GM18507 (cell line): Measurements from ENCODE around the gene C3orf70.
A peak's percentile ranks its signal among the peaks of the same experiment; 100 is the strongest.

ENCODE experiments used
- DNase-seq: peaks from one replicate; pipeline ENCODE4 v3.0.0; 2011; ENCODE audit warnings: low read depth; ENCODE audit not compliant: insufficient read length; ENCODE audit errors: extremely low spot score
- FAIRE-seq: peaks from 2 replicates; lab custom pipeline; 2011; peaks lifted over from hg19 to GRCh38; lab: Jason Lieb, UNC

The C3orf70 gene

GRCh38 chr3:185060655-185061054 lies 92.2 kb downstream of the C3orf70 start:
- no peak for DNase-seq
- FAIRE-seq, result no peak

GRCh38 chr3:185059766-185060165 lies 93.1 kb downstream of the C3orf70 start:
- FAIRE-seq (no peak), DNase-seq (no peak)

DNA sequence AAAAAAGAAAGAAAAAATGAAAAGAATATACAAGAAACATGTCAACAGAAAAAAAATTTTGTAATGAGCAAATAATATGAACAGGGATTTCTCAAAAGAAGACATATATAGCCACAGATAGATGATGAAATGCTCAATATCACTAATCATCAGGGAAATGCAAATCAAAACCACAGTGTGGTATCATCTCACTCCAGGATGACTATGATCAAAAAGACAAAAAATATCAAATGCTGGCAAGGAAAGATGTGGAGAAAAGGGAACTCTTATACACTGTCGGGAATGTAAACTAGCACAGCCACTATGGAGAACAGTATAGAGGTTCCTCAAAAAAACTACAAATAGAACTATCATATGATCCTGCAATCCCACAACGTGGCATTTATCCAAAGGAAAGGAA lies 94.1 kb downstream of the C3orf70 start:
- no peak for FAIRE-seq
- DNase-seq, result no peak

DNA sequence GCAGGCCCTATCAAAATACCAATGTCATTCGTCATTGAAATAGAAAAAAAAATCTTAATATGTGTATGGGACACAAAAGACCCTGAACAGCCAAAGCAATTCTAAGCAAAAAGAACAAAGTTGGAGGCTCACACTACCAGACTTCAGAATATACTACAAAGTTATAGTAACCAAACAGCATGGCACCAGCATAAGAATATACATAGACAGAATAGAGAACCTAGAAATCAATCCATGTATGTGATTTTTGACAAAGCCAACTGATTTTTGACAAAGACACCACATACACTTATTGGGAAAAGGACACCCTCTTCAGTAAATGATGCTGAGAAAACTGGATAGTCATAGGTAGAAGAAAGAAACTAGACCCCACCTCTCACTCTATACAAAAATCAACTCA lies 95.0 kb downstream of the C3orf70 start:
- peak; percentile 29 for FAIRE-seq
- DNase-seq, result no peak

DNA sequence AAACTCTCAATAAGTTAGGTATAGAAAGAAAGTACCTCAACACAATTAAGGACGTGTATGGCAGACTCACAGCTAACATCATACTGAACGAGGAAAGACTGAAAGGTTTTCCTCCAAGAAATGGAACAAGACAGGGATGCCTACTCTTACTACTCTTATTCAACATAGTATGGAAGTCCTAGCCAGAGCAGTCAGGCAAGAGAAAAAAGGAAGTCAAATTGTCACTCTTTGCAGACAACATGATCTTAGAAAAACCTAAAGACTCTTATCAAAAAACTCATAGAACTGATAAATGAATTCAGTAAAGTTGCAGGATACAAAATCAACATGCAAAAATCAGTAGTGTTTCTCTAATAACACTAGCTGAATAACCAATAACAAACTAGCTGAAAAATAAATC lies 96.0 kb downstream of the C3orf70 start:
- DNase-seq (no peak), FAIRE-seq (no peak)

- DNase-seq (no peak), FAIRE-seq (no peak)
These were observed 100.2 kb downstream of the C3orf70 start for GRCh38 chr3:185052631-185053030.

DNA sequence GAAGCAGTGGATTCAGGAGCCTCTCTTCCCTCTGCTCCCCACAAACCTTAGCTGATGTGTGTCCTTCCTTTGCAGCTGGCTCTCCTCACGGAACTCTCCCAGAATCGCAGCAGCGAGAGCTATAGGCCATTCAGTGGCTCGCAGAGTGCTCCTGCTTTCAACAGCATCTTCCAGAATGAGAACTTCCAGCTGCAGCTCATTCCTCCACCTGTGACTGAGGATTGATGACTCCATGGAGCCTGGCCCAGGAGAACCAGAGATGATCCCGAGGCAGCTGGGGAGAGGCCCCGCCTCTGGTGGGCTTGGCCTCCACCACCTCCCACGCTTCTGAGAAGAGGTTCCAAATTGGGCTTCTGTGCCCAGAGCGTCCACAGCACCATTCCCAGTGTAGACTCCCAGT lies 101.1 kb downstream of the C3orf70 start:
- FAIRE-seq, result no peak
- DNase-seq, result no peak

GRCh38 chr3:185049710-185050109 lies 103.2 kb downstream of the C3orf70 start:
- DNase-seq (no peak), FAIRE-seq (no peak)

DNA sequence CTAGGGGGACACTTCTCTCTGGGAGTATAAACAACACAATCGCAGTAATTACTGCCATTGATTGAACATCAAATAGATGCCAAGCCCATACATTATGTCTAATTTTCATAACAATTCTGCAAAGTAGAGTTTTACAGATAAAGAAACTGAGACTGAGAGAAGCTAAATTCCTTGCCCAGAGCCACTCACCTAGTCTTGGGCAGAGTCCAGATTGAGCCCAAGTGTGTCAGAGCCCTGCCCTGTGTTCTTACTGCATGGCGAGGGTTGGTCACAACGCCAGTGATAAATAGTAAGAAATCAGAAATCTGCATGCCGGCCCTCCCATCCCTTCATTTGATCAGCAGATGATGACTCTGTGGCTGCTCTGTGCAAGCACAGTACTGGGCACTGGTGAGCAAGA lies 106.3 kb downstream of the C3orf70 start:
- DNase-seq (no peak), FAIRE-seq (no peak)

DNA sequence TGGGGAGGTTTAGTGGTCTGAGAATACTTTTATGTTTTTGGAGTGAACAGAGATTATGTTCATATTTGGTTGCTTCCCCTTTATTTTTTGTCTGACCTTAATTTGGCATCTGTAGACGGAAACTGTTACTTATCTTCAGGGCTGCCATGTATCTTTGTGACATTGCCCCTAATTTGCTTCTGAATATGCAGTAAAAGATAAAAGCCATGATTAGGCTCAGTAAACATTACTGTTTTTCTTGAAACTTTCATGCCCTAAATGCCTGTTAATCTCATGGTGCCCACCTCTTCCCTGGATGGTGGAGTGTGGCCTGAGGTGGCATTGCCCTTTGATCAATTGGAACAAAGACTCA lies 106.7 kb downstream of the C3orf70 start:
- FAIRE-seq, result no peak

GRCh38 chr3:185042312-185043050 lies 110.4 kb downstream of the C3orf70 start:
- FAIRE-seq, result no peak
- DNase-seq, result no peak

More for the DNA sequence above, 106.7 kb downstream of the C3orf70 start:
- DNase-seq, result no peak

DNA sequence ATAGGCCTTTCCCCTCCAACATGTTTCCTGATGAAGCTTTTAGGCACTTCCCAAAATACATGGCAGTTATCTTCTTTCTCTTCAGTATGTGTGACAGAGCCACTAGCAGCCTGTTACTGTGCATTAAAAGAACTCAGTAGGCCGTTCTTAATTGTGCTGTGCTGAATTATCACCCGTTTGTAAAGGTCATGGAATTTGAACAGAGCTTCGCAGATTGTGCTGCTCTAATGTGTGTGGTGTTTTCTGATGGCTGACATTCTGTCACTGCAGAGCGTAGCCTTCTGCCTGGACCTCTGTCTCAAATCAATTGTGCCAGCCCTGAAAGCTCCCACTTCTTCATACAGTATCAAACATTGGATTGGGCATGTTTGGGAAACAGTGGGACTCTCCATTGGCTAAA lies 111.3 kb downstream of the C3orf70 start:
- FAIRE-seq (no peak), DNase-seq (no peak)

- FAIRE-seq, result no peak
- no peak for DNase-seq
These were observed 112.4 kb downstream of the C3orf70 start for GRCh38 chr3:185040425-185040824.

GRCh38 chr3:185037801-185038200 lies 115.1 kb downstream of the C3orf70 start:
- no peak for FAIRE-seq
- no peak for DNase-seq

- FAIRE-seq, result no peak
These were observed 121.9 kb downstream of the C3orf70 start for GRCh38 chr3:185030951-185031350.

GRCh38 chr3:185030399-185030798 lies 122.5 kb downstream of the C3orf70 start:
- DNase-seq (no peak), FAIRE-seq (no peak)

More at GRCh38 chr3:185030951-185031350, 121.9 kb downstream of the C3orf70 start:
- DNase-seq, result no peak

DNA sequence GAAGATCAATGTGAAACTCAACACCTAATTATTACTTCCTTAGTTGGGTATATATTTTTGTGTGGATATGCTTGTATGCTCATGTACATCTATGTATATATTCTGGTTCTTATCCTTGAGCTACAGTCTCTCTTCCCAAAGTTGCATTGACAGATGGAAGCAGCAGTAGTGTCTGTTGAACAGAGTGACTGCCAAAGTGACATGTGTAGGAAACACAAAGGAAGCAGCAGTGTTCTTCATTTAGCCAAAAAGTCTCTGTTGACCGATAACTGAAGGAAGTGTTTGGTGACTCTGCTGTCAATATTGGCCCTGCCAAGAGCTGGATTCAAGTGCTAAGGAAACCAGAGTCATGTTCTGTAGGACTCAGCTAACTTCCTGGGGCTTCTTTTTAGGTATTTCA lies 123.8 kb downstream of the C3orf70 start:
- FAIRE-seq (no peak), DNase-seq (no peak)

- DNase-seq (no peak), FAIRE-seq (no peak)
These were observed 124.7 kb downstream of the C3orf70 start for GRCh38 chr3:185028121-185028520.
